HG03135 (cell line): ENCODE measurements around the gene ELP2.
"Not testable (repeated sequence)": the region's sequence is repeated elsewhere in the genome, so short reads cannot be mapped to it uniquely, and the experiment has no call there.

Experiments
- ATAC-seq: cut with Tn5 transposase; IDR thresholded peaks from one replicate; pipeline ENCODE4 v1.9.1; 2021; ENCODE audit warnings: mild to moderate bottlenecking, moderate library complexity; ENCODE audit not compliant: unreplicated experiment

Gene ELP2

DNA sequence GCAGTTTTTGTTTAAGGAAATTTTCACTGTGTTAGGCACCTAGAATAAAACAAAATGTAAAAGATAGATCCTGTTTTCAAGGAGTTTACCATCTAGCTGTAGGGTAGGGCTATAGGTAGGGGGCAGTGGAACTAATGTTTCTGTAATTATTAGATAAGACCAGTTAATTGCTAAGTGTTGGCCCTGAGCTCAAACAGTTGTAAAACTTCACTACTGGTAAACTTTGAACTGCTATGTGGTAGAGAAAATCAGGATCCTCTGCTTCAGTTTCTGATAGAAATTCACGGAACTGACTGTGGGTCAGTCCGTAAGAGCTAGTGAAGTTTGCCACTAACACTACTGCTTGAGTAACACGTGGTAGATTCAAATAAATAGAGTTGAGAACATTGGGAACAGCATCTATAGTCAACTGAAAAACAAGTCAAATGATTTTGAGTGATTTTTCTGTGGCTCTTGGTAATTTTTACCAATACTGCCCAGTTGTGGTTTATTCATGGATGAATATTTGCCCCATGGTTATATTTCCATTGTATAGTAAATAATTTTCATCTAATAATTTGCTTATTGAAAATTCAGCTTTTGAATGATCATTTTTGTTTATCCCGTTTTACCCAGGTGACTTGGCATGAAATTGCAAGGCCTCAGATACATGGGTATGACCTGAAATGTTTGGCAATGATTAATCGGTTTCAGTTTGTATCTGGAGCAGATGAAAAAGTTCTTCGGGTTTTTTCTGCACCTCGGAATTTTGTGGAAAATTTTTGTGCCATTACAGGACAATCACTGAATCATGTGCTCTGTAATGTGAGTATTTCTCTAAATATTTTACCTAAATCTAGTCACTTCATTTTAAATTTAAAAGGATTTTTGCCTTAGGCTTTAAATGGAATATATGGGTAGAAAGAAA, 26.4 kb downstream of the ELP2 start:
- no peak for ATAC-seq

DNA sequence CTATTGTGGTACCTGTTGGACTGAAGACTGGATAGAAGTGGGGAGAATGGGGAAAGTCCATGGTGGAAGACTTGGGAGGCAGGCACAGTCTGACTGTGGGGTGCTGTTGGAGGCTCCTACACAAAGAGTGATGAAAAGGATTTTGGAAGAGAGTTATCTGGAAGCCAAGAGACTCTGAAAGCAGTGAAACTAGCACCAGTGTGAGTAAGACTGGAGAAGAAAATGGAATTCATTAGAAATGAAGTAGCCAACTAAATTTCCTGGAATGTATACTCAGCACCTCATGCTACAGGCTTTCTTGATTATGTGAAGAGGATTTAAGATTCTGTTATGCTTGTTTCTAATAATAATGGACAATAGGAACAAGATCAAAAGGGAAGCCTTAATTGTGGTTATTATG, 27.7 kb downstream of the ELP2 start:
- no peak for ATAC-seq

DNA sequence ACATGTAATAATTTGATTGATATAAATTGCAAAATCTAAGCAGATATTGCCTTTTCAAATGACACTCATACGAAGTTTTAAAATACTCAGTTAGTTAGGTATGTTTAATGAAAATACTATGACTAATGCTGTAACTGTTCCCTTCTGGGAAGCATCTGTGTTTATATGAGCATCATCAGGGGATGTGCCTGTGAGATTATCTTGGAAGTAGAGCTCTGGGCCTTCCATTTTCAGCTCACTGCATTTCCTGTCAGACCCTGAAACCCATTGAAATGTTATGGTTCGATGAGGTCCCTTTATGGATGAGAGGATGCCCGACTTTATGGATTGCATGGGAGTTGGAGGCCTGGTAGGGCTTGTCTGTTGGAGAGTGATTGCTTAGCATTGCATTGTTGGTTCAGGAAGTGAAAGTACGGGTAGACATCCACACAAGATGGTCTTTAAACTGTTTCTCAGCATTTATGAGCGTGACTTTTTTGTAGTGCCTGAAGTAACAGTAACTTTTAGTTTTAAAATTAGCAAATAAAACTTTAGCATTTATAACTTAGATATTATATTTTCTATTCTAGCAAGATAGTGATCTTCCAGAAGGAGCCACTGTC, 28.7 kb downstream of the ELP2 start:
- ATAC-seq = no peak

- ATAC-seq = no peak
These were observed 31.3 kb downstream of the ELP2 start for GRCh38 chr18:36160959-36161371.

GRCh38 chr18:36162981-36163380, 33.3 kb downstream of the ELP2 start:
- no peak for ATAC-seq

- no peak for ATAC-seq
These were observed 38.1 kb downstream of the ELP2 start for GRCh38 chr18:36167692-36168218.

DNA sequence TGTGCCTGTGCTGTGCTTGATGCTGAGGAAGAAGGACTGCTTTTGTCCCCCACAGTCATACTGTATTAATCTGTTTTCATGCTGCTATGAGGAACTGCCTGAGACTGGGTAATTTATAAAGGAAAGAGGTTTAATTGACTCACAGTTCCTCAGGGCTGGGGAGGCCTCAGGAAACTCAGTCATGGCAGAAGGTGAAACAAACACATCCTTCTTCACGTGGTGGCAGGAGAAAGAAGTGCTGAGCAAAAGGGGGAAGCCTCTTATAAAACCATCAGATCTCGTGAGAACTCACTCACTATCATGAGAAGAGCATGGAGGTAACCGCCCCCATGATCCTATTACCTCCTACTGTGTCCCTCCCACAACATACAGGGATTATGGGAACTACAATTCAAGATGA, 38.6 kb downstream of the ELP2 start:
- not testable (repeated sequence) for ATAC-seq

DNA sequence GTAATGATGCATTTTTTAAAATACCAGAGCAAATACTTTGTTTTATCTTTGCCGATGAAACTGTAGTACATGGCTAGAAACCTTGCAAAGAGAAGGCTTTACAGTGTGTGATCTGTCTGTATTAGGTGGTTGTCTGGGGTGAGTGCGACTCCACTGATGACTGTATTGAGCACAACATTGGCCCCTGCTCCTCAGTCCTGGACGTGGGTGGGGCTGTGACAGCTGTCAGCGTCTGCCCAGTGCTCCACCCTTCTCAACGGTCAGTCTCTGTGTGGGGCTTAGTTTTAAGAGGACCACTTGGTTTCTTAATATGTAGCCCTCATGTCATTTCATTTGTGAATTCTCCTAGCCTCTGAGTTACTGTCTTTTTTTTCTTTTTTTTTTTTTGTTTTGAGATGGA, 40.2 kb downstream of the ELP2 start:
- no peak for ATAC-seq

GRCh38 chr18:36175481-36175880, 45.8 kb downstream of the ELP2 start:
- no peak for ATAC-seq

GRCh38 chr18:36176177-36176584, 46.5 kb downstream of the ELP2 start:
- no peak for ATAC-seq

DNA sequence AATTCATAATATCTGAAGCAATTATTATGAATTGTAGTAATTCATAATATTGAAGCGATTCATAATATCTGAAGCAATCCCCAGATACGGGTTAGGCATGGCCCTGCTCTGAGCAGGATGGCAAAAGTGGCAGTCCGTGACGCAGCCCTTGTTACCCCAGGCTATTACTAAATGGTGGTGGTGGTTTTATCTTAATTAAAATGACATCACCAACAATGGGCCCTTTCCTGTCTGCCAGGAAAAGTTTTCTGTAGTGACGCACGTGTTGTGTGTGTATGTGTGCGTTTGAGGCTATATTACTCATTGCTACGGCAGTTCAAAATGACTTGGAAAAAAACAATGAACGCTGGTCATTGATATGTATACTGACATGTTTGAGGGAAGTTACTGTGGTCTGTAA, 47.0 kb downstream of the ELP2 start:
- no peak for ATAC-seq

DNA sequence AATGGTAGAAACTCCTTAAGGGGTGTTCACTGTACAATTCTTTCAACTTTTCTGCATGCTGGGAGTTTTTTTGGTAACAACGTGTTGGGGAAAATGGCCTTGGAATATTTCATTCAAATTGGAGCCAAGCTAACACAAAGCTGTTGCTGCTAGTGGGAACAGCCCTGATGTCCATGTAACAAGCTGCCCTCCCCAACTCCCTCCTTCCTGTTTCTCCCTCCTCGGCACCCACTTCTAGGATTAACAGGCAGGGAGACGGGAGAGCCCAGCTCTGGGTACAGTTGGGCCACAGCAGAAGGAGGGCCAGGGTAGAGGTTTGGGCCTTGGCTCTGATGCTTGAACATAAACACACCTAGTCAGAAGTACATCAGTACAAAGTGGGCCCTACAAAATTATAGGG, 48.2 kb downstream of the ELP2 start:
- ATAC-seq = no peak

DNA sequence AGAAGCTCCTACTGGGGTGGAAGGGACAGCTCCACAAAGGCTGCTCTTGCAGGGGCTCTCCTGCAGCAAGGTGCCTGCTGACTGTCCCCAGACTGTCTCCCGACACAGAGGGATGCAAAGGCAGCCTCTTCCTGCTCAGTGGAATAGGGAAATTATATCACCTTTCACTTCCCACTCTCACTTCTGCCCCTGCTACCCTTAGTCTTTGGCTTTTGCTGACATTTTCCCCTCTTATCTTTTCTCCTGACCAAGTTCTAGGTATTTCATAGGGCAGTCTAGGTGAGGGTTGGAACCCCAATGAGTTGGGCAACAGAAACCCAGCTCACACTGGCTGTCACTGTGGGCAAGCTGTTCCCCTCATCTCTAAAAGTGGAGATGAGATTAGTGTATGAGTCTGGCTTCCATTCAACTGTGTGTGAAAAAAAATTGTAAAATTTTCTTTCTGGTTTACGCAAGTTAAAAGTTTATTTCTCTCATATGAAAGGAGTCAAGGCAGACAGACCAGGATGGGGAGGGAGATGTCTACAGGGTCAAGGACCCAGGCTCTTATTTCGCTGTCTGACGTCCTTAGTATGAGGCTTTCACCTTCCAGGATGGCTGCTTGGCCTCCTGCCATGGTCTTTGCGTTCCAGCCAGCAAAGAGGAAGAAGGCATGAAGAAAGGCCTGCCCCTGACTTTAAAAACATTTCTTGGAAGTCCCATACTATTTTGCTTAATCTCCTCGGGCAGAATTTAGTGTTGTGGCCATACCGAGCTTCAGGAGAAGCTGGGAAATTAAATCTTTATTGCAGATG, 50.1 kb downstream of the ELP2 start:
- no peak for ATAC-seq

- no peak for ATAC-seq
These were observed 51.7 kb downstream of the ELP2 start for GRCh38 chr18:36181441-36181840.

GRCh38 chr18:36181898-36182506, 52.3 kb downstream of the ELP2 start:
- ATAC-seq = no peak

GRCh38 chr18:36183033-36183432, 53.3 kb downstream of the ELP2 start:
- ATAC-seq = no peak

- ATAC-seq = no peak
These were observed 54.3 kb downstream of the ELP2 start for GRCh38 chr18:36183987-36184386.

GRCh38 chr18:36185157-36185556, 55.5 kb downstream of the ELP2 start:
- no peak for ATAC-seq

DNA sequence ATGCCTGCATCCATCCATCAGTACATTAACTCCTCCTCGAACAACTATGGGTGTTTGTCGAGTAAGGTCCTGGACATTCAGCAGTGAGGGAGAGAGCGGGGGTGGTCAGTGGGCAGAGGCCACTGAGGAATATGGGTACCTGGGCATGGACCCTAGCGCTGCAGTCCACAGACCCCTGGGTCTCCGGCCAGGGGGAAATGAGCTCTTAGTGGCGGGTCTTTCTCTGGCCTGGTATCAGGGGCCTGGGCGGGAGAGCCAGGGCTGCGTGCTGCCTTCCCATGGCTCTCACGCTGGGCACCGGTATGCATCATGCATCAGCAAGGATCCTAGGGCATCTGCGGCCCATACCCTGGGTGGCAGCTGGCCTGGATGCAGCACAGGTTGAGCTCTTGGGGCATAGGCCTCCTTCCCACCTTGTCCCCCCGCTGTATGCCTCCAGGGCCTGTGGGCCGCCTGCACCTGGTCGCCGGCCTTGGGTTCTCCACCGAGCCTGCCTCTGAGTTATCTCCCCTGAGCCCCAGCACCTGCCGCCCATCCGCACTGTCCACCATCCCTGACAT, 56.3 kb downstream of the ELP2 start:
- no peak for ATAC-seq

DNA sequence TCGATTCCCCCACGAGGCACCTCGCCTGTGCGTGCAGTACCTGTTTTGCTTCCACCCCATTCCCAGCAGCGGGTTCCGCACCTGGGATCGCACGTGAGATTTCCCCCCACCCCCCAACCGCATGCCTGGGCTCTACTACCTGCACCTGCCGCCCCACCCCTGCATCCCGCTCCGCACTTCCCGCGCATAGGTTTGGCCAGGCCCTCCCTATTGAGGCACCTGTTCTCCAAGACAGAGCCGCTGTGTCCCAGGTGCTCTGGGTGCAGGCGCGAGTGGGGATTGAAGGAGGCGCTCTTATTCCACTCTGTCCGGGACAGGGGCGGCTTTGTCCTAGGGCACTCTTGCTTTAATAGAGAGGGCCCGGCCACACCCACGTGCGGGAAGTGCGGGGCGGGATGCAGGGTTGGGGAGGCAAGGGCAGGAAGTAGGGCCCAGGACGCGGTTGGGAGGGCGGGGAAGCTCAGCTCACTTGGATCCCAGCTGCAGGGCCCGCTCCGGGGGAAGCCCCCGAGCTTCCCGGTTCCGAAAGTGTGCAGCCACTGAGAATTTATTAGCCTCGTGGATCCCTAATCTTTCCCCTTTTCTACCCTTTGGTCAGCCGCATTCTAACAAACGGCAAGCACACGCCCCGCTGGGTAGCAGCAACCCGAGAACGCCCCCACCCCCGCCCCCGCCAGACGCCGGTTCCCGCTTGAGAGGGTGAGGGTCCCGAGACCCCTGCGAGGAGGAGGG, 56.9 kb downstream of the ELP2 start:
- no peak for ATAC-seq
